HEK293T (cell line): ENCODE data around the gene ANKS1B.

Experiments
- CTCF ChIA-PET: fragments of 350-600 bp; formaldehyde crosslinking; extraction: SDS; loops from one replicate; lab custom pipeline; 2021; ENCODE audit warnings: antibody characterized with exemption, inconsistent platforms; lab: Yijun Ruan, JAX
- POLR2A ChIA-PET: fragments of 350-600 bp; formaldehyde crosslinking; extraction: SDS; loops from one replicate; lab custom pipeline; 2020; ENCODE audit warnings: antibody characterized with exemption, inconsistent platforms; lab: Yijun Ruan, JAX
- DNase-seq: peaks from one replicate; pipeline ENCODE4 v3.0.0; 2012; ENCODE audit warnings: mixed read lengths; ENCODE audit errors: extremely low spot score
- ARNT ChIP-seq: fragments of 450-650 bp; IDR thresholded peaks from 2 replicates; pipeline ENCODE4 v1.6.1; 2017; ENCODE audit warnings: mild to moderate bottlenecking
- BHLHE40 ChIP-seq: fragments of 450-650 bp; IDR thresholded peaks from 2 replicates; pipeline ENCODE4 v1.6.1; 2016; ENCODE audit warnings: mild to moderate bottlenecking, moderate library complexity, borderline replicate concordance
- CTBP1 ChIP-seq: fragments of 450-650 bp; IDR thresholded peaks from 2 replicates; pipeline ENCODE4 v1.6.1; 2016; ENCODE audit warnings: borderline replicate concordance
- ELF4 ChIP-seq: fragments of 450-650 bp; IDR thresholded peaks from 2 replicates; pipeline ENCODE4 v1.6.1; 2017; ENCODE audit warnings: antibody characterized with exemption
- FOXA1 ChIP-seq: fragments of 450-650 bp; IDR thresholded peaks from 2 replicates; pipeline ENCODE4 v1.6.1; 2016; ENCODE audit warnings: mild to moderate bottlenecking
- FOXK2 ChIP-seq: fragments of 450-650 bp; IDR thresholded peaks from 2 replicates; pipeline ENCODE4 v1.6.1; 2016; ENCODE audit warnings: mild to moderate bottlenecking
- FOXM1 ChIP-seq: fragments of 450-650 bp; IDR thresholded peaks from 2 replicates; pipeline ENCODE4 v1.6.1; 2017; ENCODE audit warnings: mild to moderate bottlenecking, borderline replicate concordance
- HDGF ChIP-seq: fragments of 450-650 bp; IDR thresholded peaks from 2 replicates; pipeline ENCODE4 v1.6.1; 2017; ENCODE audit warnings: antibody characterized with exemption, borderline replicate concordance
- L3MBTL2 ChIP-seq: fragments of 450-650 bp; conservative IDR thresholded peaks from 2 replicates; pipeline ENCODE4 v1.6.1; 2016; ENCODE audit warnings: mild to moderate bottlenecking
- LEF1 ChIP-seq: fragments of 450-650 bp; IDR thresholded peaks from 2 replicates; pipeline ENCODE4 v1.6.1; 2017; ENCODE audit warnings: mild to moderate bottlenecking, borderline replicate concordance
- NFRKB ChIP-seq: fragments of 450-650 bp; IDR thresholded peaks from 2 replicates; pipeline ENCODE4 v1.6.1; 2016; ENCODE audit warnings: mild to moderate bottlenecking, moderate library complexity
- PKNOX1 ChIP-seq: fragments of 450-650 bp; IDR thresholded peaks from 2 replicates; pipeline ENCODE4 v1.6.1; 2016
- SP1 ChIP-seq: fragments of 450-650 bp; IDR thresholded peaks from 2 replicates; pipeline ENCODE4 v1.6.1; 2017
- SUZ12 ChIP-seq: fragments of 450-650 bp; IDR thresholded peaks from 2 replicates; pipeline ENCODE4 v1.6.1; 2016; ENCODE audit warnings: mild to moderate bottlenecking
- TARDBP ChIP-seq: fragments of 450-650 bp; IDR thresholded peaks from 2 replicates; pipeline ENCODE4 v1.6.1; 2016
- ZNF384 ChIP-seq: fragments of 450-650 bp; IDR thresholded peaks from 2 replicates; pipeline ENCODE4 v1.6.1; 2016

The ANKS1B gene

GRCh38 chr12:99567072-99567471, 417.7 kb downstream of the ANKS1B start:
- ChIA-PET CTCF (no interaction called here), POLR2A (no interaction called here)
- DNase-seq: no peak
- TF ChIP-seq LEF1 (no peak), PKNOX1 (no peak), TARDBP (no peak), FOXK2 (no peak), CTBP1 (no peak), BHLHE40 (no peak), ELF4 (no peak), L3MBTL2 (no peak), SP1 (no peak)

- ChIA-PET CTCF (no interaction called here), POLR2A (no interaction called here)
- DNase-seq: no peak
- TF ChIP-seq PKNOX1: no peak
- TF ChIP-seq ELF4: no peak
Observed at GRCh38 chr12:99558109-99558508, 426.6 kb downstream of the ANKS1B start.

- no peak for TF ChIP-seq ZNF384
- TF ChIP-seq FOXM1: no peak
- TF ChIP-seq ARNT: no peak
- no peak for TF ChIP-seq CTBP1
- TF ChIP-seq PKNOX1: no peak
- no peak for TF ChIP-seq FOXK2
- no peak for TF ChIP-seq SP1
- TF ChIP-seq FOXA1: no peak
- TF ChIP-seq TARDBP: no peak
- TF ChIP-seq BHLHE40: no peak
- no peak for TF ChIP-seq SUZ12
- no peak for TF ChIP-seq L3MBTL2
- TF ChIP-seq LEF1: no peak
- no peak for TF ChIP-seq HDGF
- no peak for TF ChIP-seq ELF4
- no peak for TF ChIP-seq NFRKB
- CTCF ChIA-PET: interaction anchor here (0.6 kb wide), 1 partner anchor 10 kb away, joined by 3 read pairs; no protein-coding TSS in a partner anchor
- no peak for DNase-seq
- POLR2A ChIA-PET: no interaction called here
Observed at GRCh38 chr12:99553461-99553860, 431.3 kb downstream of the ANKS1B start.

GRCh38 chr12:99552022-99552421, 432.7 kb downstream of the ANKS1B start:
- TF ChIP-seq ELF4: no peak
- ChIA-PET CTCF (no interaction called here), POLR2A (no interaction called here)

GRCh38 chr12:99549651-99550050, 435.1 kb downstream of the ANKS1B start:
- no peak for DNase-seq
- TF ChIP-seq NFRKB (no peak), ZNF384 (no peak), ARNT (no peak), ELF4 (no peak), FOXM1 (no peak), FOXK2 (no peak), LEF1 (no peak), HDGF (no peak), BHLHE40 (no peak)
- POLR2A ChIA-PET: no interaction called here
- CTCF ChIA-PET: no interaction called here

More at GRCh38 chr12:99552022-99552421, 432.7 kb downstream of the ANKS1B start:
- DNase-seq: no peak

- CTCF ChIA-PET: no interaction called here
- no peak for DNase-seq
- POLR2A ChIA-PET: no interaction called here
- no peak for TF ChIP-seq PKNOX1
- TF ChIP-seq FOXA1: no peak
- no peak for TF ChIP-seq HDGF
- TF ChIP-seq SUZ12: no peak
- no peak for TF ChIP-seq BHLHE40
- no peak for TF ChIP-seq TARDBP
- no peak for TF ChIP-seq ELF4
- TF ChIP-seq ZNF384: no peak
- no peak for TF ChIP-seq CTBP1
- TF ChIP-seq LEF1: no peak
- no peak for TF ChIP-seq FOXK2
- TF ChIP-seq FOXM1: no peak
- TF ChIP-seq L3MBTL2: no peak
- TF ChIP-seq ARNT: no peak
- no peak for TF ChIP-seq NFRKB
- no peak for TF ChIP-seq SP1
Observed at GRCh38 chr12:99549196-99549595, 435.5 kb downstream of the ANKS1B start.
